GM19452 (cell line): ENCODE measurements around the gene PLEKHM1.
"Not testable (repeated sequence)": the region's sequence is repeated elsewhere in the genome, so short reads cannot be mapped to it uniquely, and the experiment has no call there.

Source experiments
- ATAC-seq: cut with Tn5 transposase; IDR thresholded peaks from one replicate; pipeline ENCODE4 v1.9.1; 2021; ENCODE audit not compliant: unreplicated experiment

PLEKHM1 gene

GRCh38 chr17:45490615-45491433 lies at the start of gene PLEKHM1:
Gene PLEKHM1 (minus strand): TSS chr17:45490721. CDS start chr17:45482484, 8,237 bp downstream.
- peak; percentile 96 for ATAC-seq

DNA sequence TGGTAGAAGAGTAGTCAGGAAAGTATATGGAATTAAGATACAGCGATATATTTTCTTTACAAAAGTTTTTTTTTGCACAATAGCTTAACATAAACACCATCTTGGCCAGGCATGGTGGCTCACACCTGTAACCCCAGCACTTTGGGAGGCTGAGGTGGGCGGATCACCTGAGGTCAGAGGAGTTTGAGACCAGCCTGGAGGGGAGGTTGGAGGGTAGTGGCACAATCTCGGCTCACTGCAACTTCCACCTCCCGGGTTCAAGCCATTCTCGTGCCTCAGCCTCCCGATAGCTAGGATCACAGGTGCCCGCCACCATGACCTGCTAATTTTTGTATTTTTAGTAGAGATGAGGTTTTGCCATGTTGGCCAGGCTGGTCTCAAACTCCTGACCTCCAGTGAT lies 47.6 kb upstream of the PLEKHM1 start:
- ATAC-seq, result not testable (repeated sequence)

DNA sequence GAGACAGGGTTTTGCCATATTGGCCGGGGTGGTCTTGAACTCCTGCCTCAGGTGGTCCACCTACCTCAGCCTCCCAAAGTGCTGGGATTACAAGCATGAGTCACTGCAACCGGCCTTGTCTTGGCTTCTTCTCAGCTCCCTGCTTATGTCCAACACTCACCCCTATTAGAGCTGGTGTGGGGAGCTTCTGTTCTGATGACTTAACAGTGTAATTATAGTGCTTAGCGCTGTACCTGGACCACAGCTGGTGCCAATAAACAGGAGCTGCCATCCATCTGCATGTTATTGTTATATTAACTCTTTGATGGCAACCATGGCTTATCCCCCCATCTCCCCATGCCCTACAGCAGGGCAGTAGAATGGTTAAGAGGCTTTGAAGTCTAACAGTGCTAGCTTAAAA lies 15.6 kb upstream of the PLEKHM1 start:
- ATAC-seq, result not testable (repeated sequence)

DNA sequence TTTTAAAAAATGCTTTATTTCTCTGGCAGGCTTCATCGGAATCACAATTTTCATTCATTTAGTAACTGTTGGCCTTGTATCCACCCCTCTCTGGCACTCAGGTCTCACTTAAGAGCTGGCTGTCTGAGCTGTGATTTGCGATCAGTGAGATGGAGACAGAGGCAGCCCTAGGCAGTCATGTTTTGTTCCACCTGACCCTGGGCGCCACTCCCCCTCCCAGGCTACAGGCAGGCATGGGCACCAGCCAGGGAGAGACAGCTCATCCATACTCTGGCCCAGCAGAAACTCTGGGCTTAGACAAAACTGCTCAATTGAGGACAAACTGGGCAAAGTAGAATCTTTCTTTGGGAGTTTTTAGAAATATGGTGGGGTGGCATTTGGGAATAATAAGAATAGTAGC lies 14.7 kb upstream of the PLEKHM1 start:
- ATAC-seq, result not testable (repeated sequence)

- not testable (repeated sequence) for ATAC-seq
Measured at GRCh38 chr17:45501092-45501707, 10.7 kb upstream of the PLEKHM1 start.

GRCh38 chr17:45500478-45500877 lies 10.0 kb upstream of the PLEKHM1 start:
- not testable (repeated sequence) for ATAC-seq

- ATAC-seq, result not testable (repeated sequence)
Measured at GRCh38 chr17:45499208-45499607, 8.7 kb upstream of the PLEKHM1 start.

- not testable (repeated sequence) for ATAC-seq
Measured at GRCh38 chr17:45498377-45498776, 7.9 kb upstream of the PLEKHM1 start.

GRCh38 chr17:45497449-45497848 lies 6.9 kb upstream of the PLEKHM1 start:
- not testable (repeated sequence) for ATAC-seq

DNA sequence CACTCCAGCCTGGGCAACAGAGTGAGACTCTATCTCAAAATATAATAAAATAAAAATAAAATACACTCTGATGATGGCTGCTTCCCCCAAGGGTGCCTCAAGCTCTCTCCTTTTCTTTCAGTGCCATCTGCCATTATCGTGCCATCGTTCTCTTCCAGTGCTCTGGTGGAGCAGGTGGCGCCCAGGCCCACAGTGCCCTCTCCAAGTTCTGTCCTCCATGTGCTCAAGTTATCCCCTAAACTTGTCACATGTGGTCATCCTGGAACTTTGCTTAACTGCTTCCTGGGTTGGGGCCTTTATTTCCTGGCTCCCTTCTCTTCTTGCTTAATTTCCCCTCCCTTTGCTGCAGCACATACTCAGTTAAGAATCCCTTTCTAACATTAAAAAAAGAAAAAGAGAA lies 6.0 kb upstream of the PLEKHM1 start:
- not testable (repeated sequence) for ATAC-seq

DNA sequence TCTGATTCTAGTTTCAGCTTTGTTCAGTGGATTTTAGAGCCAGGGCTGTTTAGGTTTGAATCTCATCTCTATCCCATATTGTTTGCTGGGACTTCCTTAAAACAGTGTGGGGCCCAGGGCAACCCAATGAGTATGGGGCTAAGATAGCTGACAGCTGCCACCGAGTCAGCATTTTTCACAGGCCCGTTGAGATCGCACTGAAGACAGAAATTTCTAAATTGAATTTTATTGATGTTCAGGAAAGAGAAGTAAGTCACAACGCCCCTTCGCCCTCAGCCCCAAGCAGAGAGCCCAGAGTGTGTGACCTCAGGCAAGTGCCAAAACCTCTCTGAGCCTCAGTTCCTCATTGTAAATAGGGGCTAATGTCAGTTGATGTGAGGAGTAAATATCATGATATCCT lies 4.0 kb upstream of the PLEKHM1 start:
- ATAC-seq, result not testable (repeated sequence)

DNA sequence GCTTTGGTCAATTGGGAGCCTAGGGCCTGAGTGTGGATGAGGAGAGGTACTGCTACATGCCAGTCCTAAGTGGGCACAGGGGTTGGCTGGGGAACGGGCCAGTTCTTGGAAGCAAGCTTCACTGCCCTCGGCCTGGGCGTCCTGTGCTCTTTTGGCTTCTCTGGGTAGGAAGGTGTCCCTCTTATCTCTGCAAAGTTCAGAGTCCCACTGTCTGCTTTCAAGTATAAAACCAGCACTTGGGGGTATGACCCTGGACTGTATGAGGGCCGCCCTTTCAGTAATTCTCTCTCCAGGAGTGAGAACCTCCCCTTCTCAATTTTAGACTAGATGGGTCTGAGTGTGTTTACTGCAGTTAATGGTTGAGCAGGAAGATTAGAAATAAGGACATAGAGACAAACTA lies 1.6 kb upstream of the PLEKHM1 start:
- ATAC-seq, result not testable (repeated sequence)

GRCh38 chr17:45490198-45490597 lies 323 bp downstream of the PLEKHM1 start:
- peak; percentile 25 for ATAC-seq

DNA sequence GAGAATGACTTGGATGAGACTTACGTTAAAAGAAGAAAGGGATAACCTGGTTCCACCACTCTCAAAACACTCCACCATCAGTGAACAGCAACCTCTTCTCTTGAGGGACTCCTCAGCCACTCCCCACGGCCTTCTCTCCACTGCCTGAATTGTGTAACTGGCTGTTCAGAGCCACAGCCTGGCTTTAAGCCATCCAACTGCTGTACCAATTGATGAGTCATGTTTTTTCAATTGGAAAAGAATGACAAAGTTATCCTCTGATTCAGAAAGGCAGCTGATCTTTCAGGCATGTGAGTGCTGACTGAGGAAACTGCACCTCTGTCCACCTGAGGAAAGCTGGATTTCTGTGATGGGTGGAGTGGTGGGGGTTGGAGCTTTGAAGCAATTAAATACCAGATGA lies 2.8 kb downstream of the PLEKHM1 start:
- not testable (repeated sequence) for ATAC-seq

DNA sequence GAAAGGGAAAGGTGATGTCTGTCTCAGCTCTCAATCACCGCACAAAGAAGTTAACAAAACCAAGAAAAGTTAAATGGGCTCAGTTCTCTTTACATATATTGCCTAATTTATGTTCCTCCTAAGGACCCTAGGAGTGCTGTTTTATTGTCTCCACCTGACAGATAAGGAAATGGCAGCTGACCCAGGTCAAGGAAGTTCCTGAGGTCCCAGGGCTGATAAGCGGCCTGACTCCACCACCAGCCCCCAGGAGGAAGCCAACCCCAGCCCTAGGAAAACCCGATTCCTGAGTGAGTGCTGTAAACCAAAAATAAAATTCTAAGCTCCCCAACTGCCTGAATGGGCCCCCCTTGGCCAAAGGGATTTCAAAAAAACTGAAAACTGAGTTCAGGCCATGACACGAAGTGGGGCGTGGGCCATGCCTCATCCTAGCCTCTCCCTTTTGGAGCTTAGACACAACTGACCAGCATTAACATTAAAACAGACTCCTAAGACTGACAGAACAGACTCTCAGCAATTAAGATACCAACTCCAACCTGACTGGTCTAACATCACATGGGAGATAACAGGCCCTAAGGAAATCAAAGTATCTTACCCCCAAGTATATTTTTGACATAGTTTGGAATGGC lies 6.8 kb downstream of the PLEKHM1 start:
- not testable (repeated sequence) for ATAC-seq

DNA sequence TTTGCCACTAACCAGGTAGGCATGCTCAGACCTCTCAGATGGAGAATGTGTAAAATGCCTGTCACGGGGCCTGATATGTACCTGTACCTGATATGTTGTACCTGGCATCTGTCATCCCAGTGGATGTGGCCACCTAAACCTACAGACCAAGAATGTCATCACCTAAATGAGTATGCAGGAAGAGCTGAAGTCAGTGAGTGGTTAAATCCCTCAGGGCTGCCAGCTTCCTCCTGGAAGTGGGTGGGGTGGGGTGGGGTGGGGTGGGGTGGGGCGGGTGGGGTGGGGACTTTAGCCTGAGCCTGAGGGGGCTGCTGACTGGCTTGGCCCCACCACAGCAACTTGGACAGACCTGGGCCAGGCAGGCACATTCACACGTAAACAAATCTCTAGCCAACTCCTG lies 7.3 kb downstream of the PLEKHM1 start:
- not testable (repeated sequence) for ATAC-seq

GRCh38 chr17:45482317-45482716 lies 8.2 kb downstream of the PLEKHM1 start:
- ATAC-seq, result not testable (repeated sequence)

DNA sequence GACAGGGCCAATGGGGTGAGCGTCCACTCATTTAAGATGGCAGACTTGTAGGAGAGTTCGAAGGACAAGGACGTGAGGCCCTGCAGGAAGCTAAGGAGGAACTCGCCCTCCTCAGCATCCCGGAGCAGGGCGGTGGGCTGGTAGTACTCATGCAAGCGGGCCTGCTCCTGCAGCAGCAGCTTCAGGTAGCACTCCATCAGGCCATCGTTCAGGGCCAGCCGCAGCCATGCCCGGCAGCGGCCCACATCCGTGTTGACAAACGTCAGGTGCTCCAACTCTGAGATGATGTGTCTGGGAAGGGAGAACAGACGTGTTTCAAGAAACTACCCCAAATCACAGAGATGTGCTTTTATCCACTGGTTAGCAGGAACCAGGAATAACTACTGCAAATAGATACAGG lies 15.1 kb downstream of the PLEKHM1 start:
- ATAC-seq, result not testable (repeated sequence)

GRCh38 chr17:45472249-45472648 lies 18.3 kb downstream of the PLEKHM1 start:
- not testable (repeated sequence) for ATAC-seq

GRCh38 chr17:45469204-45469563 lies 21.3 kb downstream of the PLEKHM1 start:
- not testable (repeated sequence) for ATAC-seq

DNA sequence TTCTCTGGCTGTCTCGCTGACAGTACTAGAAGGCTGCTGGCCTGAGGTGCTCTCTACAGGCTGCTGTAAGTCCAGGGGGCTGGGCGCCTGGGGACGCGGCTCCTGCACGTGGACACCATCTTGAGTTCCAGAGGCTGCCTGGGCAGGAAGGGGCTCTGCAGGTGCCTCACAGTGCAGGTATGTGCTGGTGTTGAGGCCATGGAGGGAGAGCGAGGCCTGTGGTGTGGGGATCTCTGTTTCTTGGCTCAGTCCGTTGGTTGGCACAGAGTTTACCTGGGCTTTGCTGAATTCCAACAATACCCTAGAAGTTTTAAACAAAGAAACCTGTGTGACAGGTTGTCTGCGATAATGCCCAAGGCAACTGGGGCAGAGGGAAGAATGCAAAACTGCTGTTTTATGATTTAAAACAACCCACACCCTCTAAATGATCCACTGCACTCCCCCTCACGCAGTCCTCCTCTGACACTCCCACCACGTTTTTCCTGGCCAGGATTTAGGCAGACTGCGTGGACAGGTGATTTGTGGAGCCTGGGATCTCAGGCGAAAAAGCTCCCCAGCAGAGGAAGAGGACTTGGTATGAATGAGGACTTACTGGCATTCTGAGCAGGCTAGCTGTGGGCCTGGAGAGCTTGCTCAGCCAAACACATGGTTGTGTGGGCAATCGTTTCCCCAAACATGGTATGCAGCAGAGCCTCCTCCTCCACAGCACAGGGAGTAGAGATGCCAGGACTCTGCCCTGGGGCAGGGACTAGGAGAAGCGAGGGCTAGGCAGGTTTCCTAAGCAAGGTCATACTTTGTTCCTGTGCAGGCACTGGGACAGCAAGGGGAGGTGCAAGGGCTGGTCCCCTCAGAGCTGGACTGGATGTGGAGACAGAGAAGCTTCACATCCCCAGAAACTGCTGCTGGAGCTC lies 22.0 kb downstream of the PLEKHM1 start:
- not testable (repeated sequence) for ATAC-seq
